Motor neuron (in vitro differentiated cells): ENCODE measurements around the gene SELENOO. TPM values are rescaled to one million over a fixed set of nuclear protein-coding genes. Genes with fewer than 3 reads are reported as not detected.

Experiments
- ATAC-seq, 8 experiments: fragments of 200-7000 bp; cut with Tn5 transposase; replicated peaks in 6 of 8; 2 replicates each; pipeline ENCODE4 v1.8.0; 2021; ENCODE audit warnings: mild to moderate bottlenecking in 8 of 8, moderate library complexity in 8 of 8
- H3K27ac ChIP-seq, 2 donors: fragments of 250-450 bp; sonication (Bioruptor Pico); 2 replicates each; pipeline ENCODE4 v1.9.0; 2021; ENCODE audit warnings: antibody characterized with exemption in 2 of 2, mild to moderate bottlenecking in 2 of 2, moderate library complexity in 1 of 2
- H3K4me1 ChIP-seq, 2 donors: fragments of 250-450 bp; sonication (Bioruptor Pico); replicated peaks in 1 of 2; 2 replicates each; pipeline ENCODE4 v1.6.1; 2021; ENCODE audit warnings: antibody characterized with exemption in 2 of 2, mild to moderate bottlenecking in 2 of 2, moderate library complexity in 1 of 2
- H3K4me3 ChIP-seq, 5 donors: fragments of 250-450 bp; sonication (Bioruptor Pico); 2 replicates each; pipeline ENCODE4 v1.9.0; 2021; ENCODE audit warnings: antibody characterized with exemption in 5 of 5, mild to moderate bottlenecking in 5 of 5, moderate library complexity in 4 of 5
- WGBS, 10 experiments: fragments of 450-650 bp; shearing (Covaris generic); methylation state at CpG; one replicate each; pipeline ENCODE4 v1.0.0; 2022; 5-methylcytosine and 5-hydroxymethylcytosine counted together
- in situ Hi-C, 9 experiments: fragments of 400-800 bp; cut with MboI; loops; one replicate each; pipeline ENCODE4 v1.15.0; 2021; ENCODE audit warnings: low sequenced_read_pairs in 9 of 9, low pct_unique_long_range_greater_than_20kb in 2 of 9; ENCODE audit not compliant: unreplicated experiment in 9 of 9
- total RNA-seq, 8 experiments: library from RNA; unstranded; fragments of 300-600 nt; gene quantifications; 2 replicates each; pipeline versions ENCODE4 v1.2.3 to v1.2.4, GENCODE V29; 2022

The SELENOO gene
- total RNA-seq, 8 experiments from 2014 or later = 7.5 to 32.8 (median 11.2) TPM

- 96% methylated on average over 4 of the region's 19 CpGs; no CpG with 5 or more reads in 9 of the 10 experiments for WGBS, 10 experiments
- H3K27ac ChIP-seq = no peak overlapping the region
- H3K4me3 ChIP-seq = no peak overlapping the region
Observed at GRCh38 chr22:50183141-50183971, 17.5 kb upstream of the SELENOO start.

GRCh38 chr22:50184004-50184901 is 16.6 kb upstream of the SELENOO start:
- H3K4me1 ChIP-seq = peaks cover 7 to 16% of the 10 kb centered on the region in 2 donors
- 24 to 73% (median 42%) methylated on average over 3 to 7 of the region's 32 CpGs; no CpG with 5 or more reads in 6 of the 10 experiments for WGBS, 10 experiments
- in situ Hi-C loops = loop anchor here in 2 of 9 experiments (25.0 kb wide), 1 partner anchor 247 kb away; no protein-coding TSS in a partner anchor
- H3K27ac ChIP-seq = no peak overlapping the region
- ATAC-seq = peak in 3 of 8 experiments; percentile 3 to 11 (median 3)
- H3K4me3 ChIP-seq = no peak overlapping the region

More at GRCh38 chr22:50183141-50183971, 17.5 kb upstream of the SELENOO start:
- in situ Hi-C loops = loop anchor here in 2 of 9 experiments (25.0 kb wide), 1 partner anchor 246 kb away; no protein-coding TSS in a partner anchor
- H3K4me1 ChIP-seq = peaks cover 7 to 16% of the 10 kb centered on the region in 2 donors
- no peak for ATAC-seq

DNA sequence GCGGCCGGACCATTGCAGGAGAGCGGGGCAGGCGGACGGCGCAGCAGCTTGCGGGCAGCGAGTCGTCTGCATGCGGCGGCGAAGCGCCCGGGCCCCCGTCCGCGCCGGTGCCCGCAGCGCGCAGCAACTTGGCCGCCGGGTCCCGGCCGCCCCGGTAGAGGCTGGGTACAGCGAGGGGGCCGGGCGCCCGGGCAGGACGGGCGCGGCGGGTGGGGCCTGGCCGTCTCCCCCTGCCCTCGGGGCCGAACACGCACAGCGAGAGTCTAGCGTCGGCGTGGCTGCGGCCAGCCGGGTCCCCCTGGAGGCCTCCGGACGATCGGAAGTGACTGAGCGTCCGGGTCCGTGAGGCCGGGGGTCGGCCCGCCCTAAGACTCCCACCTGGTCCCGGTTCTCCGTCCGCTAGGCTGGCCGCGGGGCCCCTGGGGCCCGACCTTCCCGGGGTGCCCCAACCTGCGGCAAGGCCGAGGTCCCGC is 15.9 kb upstream of the SELENOO start:
- H3K4me1 ChIP-seq = peaks cover 7 to 18% of the 10 kb centered on the region in 2 donors
- peak overlapping the region; percentile 39 to 50 (median 45) for H3K4me3 ChIP-seq
- H3K27ac ChIP-seq = no peak overlapping the region
- in situ Hi-C loops = loop anchor here in 2 of 9 experiments (25.0 kb wide), 1 partner anchor 248 kb away; no protein-coding TSS in a partner anchor
- WGBS, 10 experiments = 70 to 80% methylated on average over 1 to 2 of the region's 63 CpGs; no CpG with 5 or more reads in 8 of the 10 experiments
- ATAC-seq = no peak

GRCh38 chr22:50185375-50186087 is 15.3 kb upstream of the SELENOO start, which contains the start of gene TRABD:
TRABD (plus strand) TSS chr22:50185913; CDS start chr22:50193061, 7,148 bp downstream.
- peak; percentile 46 to 87 (median 78) for ATAC-seq
- Histone ChIP-seq H3K4me3 (peak within 1 kb of the TSS; percentile 39 to 50 (median 45)), H3K4me1 (peaks cover 7 to 24% of the 10 kb centered on the region in 2 donors), H3K27ac (no peak within 1 kb of the TSS)
- 47% methylated on average over 16 of the region's 90 CpGs; no CpG with 5 or more reads in 9 of the 10 experiments for WGBS, 10 experiments
- in situ Hi-C loops = loop anchor here in 2 of 9 experiments (25.0 kb wide), 1 partner anchor 248 kb away; no protein-coding TSS in a partner anchor

- WGBS, 10 experiments = 0% methylated on average over 2 of the region's 47 CpGs; no CpG with 5 or more reads in 9 of the 10 experiments
- no peak overlapping the region for H3K27ac ChIP-seq
Observed at GRCh38 chr22:50186181-50186714, 14.6 kb upstream of the SELENOO start.

DNA sequence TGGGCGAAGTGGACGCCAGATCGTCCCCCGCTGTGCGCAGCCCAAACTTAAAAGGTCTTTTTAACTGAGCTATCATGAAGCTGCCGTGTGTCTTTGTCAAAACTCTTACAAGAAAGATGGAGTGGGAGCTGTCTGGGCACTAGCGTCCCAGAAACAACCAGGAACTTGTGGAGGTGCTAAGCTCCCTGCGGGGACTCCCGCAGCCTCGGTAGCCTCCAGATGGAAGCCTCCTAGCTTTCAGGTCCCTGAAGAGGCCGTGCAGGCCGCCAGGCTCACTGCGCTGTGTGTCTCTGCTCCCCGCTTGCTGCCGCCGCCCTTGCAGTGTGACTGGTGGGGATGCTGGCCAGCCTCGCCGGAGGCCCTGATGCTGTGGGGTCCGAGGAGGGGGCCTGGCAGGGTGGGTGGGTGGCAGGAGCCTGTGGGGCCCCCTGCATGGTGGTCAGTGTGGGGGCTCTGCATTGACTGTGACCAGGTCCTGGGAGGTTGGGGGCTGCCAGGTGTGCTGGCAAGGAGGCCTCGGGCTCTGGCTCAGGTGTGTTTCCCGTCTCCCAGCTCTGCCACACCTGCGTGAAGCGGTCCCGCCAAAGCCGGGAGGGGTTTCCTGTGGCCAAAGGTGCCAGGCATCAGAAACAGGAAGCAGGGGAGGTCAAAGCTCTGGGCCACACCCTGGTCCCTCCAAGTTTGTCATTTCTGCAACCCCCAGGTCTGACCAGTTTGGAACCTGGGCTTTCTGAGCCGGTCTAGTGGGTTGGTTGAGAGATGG is 13.9 kb upstream of the SELENOO start:
- in situ Hi-C loops = loop anchor here in 2 of 9 experiments (25.0 kb wide), 1 partner anchor 250 kb away; no protein-coding TSS in a partner anchor
- H3K27ac ChIP-seq = no peak overlapping the region
- WGBS, 10 experiments = 0 to 100% (median 29%) methylated on average over 1 to 7 of the region's 26 CpGs; no CpG with 5 or more reads in 6 of the 10 experiments
- peaks cover 12 to 33% of the 10 kb centered on the region in 2 donors for H3K4me1 ChIP-seq
- peak in 1 of 8 experiments; percentile 11 for ATAC-seq
- peak overlapping the region; percentile 39 to 50 (median 45) for H3K4me3 ChIP-seq

More at GRCh38 chr22:50186181-50186714, 14.6 kb upstream of the SELENOO start:
- Histone ChIP-seq H3K4me3 (peak overlapping the region; percentile 39 to 50 (median 45)), H3K4me1 (peaks cover 12 to 31% of the 10 kb centered on the region in 2 donors)
- peak in 5 of 8 experiments; percentile 1 to 8 (median 4) for ATAC-seq
- in situ Hi-C loops = loop anchor here in 2 of 9 experiments (25.0 kb wide), 1 partner anchor 249 kb away; no protein-coding TSS in a partner anchor

DNA sequence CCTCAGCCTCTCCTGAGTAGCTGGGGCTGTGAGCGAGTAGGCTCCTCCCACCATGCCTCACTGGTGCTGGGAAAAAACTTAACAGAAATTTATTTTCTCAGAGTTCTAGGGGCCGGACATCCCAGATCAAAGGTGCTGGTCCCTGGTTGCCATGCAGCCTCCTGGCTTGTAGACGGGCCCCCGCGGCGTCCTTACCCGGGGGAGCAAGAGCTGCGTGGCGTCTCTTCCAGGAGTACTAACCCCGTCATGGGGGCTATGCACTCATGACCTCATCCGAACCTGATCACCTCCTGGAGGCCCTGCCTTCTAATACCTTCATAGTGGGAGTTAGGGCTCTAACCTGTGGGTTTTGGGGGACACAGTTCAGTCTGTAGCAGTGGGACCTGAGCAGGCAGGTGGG is 12.5 kb upstream of the SELENOO start:
- no peak for ATAC-seq
- Histone ChIP-seq H3K4me1 (peaks cover 12 to 33% of the 10 kb centered on the region in 2 donors), H3K4me3 (no peak overlapping the region), H3K27ac (no peak overlapping the region)
- in situ Hi-C loops = loop anchor here in 2 of 9 experiments (25.0 kb wide), 1 partner anchor 251 kb away; no protein-coding TSS in a partner anchor
- WGBS, 10 experiments = 80 to 100% (median 98%) methylated on average over 1 to 9 of the region's 11 CpGs; no CpG with 5 or more reads in 4 of the 10 experiments

DNA sequence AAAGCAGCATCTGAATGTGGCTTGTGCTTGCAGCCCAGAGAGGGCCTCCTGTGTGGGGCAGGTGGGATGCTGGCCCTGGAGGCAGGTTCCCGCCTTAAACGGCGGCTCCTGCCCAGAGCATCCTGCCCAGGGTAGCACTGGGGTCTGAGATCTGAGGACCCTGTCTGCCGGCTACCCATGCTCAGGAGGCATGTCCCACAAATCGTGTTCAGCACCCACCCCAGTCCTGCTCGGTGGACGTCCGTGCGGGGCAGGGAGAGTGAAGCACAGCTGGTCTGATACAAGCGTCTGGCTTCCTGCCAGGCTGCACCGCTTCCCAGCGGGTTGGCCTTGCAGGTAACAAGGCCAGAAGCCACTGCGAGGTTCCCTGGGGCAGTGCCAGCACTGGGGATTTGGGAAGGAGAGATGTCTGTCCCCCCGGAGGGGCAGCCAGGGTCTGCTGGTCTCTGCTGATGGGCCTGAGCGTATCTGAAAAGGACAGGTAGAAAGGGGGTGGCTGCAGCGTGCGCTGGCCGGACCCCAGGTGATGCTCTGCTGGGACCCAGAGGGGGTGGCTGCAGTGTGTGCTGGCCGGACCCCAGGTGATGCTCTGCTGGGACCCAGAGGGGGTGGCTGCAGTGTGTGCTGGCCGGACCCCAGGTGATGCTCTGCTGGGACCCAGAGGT is 11.5 kb upstream of the SELENOO start:
- WGBS, 10 experiments = 40 to 100% (median 82%) methylated on average over 1 to 6 of the region's 20 CpGs; no CpG with 5 or more reads in 6 of the 10 experiments
- in situ Hi-C loops = loop anchor here in 2 of 9 experiments (25.0 kb wide), 1 partner anchor 252 kb away; no protein-coding TSS in a partner anchor
- Histone ChIP-seq H3K4me3 (no peak overlapping the region), H3K27ac (no peak overlapping the region), H3K4me1 (peaks cover 12 to 26% of the 10 kb centered on the region in 2 donors)
- ATAC-seq = no peak

GRCh38 chr22:50189849-50190181 is 11.0 kb upstream of the SELENOO start:
- in situ Hi-C loops = loop anchor here in 2 of 9 experiments (25.0 kb wide), 1 partner anchor 253 kb away; no protein-coding TSS in a partner anchor
- H3K4me3 ChIP-seq = no peak overlapping the region
- no peak overlapping the region for H3K27ac ChIP-seq
- ATAC-seq = peak in 5 of 8 experiments; percentile 5 to 52 (median 22)
- 40 to 88% methylated on average over 1 to 2 of the region's 4 CpGs; no CpG with 5 or more reads in 8 of the 10 experiments for WGBS, 10 experiments
- H3K4me1 ChIP-seq = peaks cover 12 to 25% of the 10 kb centered on the region in 2 donors

DNA sequence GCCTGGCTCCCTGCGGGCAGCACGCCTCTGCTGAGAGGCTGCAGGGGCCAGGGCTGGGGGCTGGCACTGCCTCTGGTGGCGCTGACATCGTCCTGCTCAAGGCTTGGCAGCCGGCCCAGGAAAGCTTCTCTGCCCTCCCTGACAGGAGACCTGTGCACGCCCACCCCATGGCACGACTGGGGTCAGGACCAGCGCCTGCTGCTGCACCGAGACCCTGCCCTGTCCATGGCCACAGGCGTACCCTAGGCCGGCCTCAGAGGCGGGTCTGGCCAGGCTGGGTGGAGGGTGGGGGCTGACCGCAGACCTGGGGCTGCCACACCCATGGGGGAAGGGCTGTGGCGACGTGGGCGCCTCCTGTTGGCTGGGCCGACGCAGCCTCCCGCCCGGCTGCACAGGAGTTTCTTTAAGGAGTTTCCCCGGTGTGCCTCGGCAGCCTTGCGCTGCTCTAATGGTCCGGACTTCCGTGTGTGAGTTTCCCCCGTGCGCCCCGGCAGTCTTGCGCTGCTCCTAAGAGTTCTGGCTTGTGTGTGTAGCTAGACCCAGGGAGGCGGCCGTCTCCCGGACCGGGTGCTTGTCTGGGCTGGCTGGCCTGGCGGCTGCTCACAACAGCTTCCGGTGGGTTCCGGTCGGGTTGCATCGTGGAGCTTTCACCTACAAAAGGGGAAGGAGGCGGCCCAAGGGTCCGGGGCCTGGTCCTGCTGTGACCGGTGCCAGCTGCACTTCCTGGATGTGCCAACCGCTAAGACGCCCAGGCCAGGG is 10.4 kb upstream of the SELENOO start:
- in situ Hi-C loops = loop anchor here in 2 of 9 experiments (25.0 kb wide), 1 partner anchor 253 kb away; no protein-coding TSS in a partner anchor
- peak; percentile 13 to 75 (median 46) for ATAC-seq
- H3K4me3 ChIP-seq = no peak overlapping the region
- WGBS, 10 experiments = 48 to 90% (median 67%) methylated on average over 2 to 14 of the region's 43 CpGs; no CpG with 5 or more reads in 7 of the 10 experiments
- peak overlapping the region in 1 of 2 donors; percentile 47 for H3K27ac ChIP-seq
- peaks cover 12 to 23% of the 10 kb centered on the region in 2 donors for H3K4me1 ChIP-seq
